Measurements from ENCODE around the gene KLHL35. TPM values are rescaled to one million over a fixed set of nuclear protein-coding genes. Genes with fewer than 3 reads are reported as not detected.

The KLHL35 gene
- polyA plus RNA-seq, 3 donors = 0.33 to 0.45 TPM; not detected in 1

GRCh38 chr11:75423721-75424120 lies 9.3 kb downstream of the KLHL35 start:
- Histone ChIP-seq H3K27me3 (ENCODE audit: control insufficient read depth in 2 of 2, insufficient read depth in 2 of 2, low read length in 2 of 2) (peaks cover 5 to 23% of the 10 kb centered on the region in 2 donors), H3K4me2 (replicated peaks; ENCODE audit: extremely low read depth, low read length, poor library complexity, severe bottlenecking) (no peak overlapping the region), H2AFZ (ENCODE audit: insufficient read depth, low read depth, low read length, poor library complexity, severe bottlenecking) (no peak overlapping the region), H3K9ac (ENCODE audit: insufficient read depth, low read length, poor library complexity, severe bottlenecking) (no peak overlapping the region), H3K4me3 (replicated peaks in 1 of 3; ENCODE audit: low read depth in 2 of 3, low read length in 3 of 3) (no peak overlapping the region), H3K4me1 (ENCODE audit: control insufficient read depth in 1 of 2, insufficient read depth in 2 of 2, low read length in 2 of 2) (peaks cover 10% of the 10 kb centered on the region in 2 donors), H3K27ac (ENCODE audit: low read depth in 1 of 2, low read length in 2 of 2) (no peak overlapping the region), H3K9me3 (replicated peaks in 1 of 2; ENCODE audit: control insufficient read depth in 1 of 2, insufficient read depth in 1 of 2, low read length in 2 of 2) (peaks cover 4 to 6% of the 10 kb centered on the region in 2 donors), H4K20me1 (ENCODE audit: insufficient read depth, low read length) (no peaks in the 10 kb centered on the region), H3K79me2 (ENCODE audit: insufficient read depth, low read length) (no peaks in the 10 kb centered on the region), H3K36me3 (replicated peaks in 1 of 2; ENCODE audit: control insufficient read depth in 1 of 2, insufficient read depth in 2 of 2, low read length in 2 of 2) (peaks cover 0 to 18% of the 10 kb centered on the region in 2 donors)
- DNase-seq = no peak
- no peak overlapping the region for H3K4me3 Mint-ChIP-seq
- H3K27ac Mint-ChIP-seq = no peak overlapping the region
- peaks cover under 1 to 12% (median 7%) of the 10 kb centered on the region in 7 donors for H3K9me3 Mint-ChIP-seq
- H3K4me1 Mint-ChIP-seq = peaks cover 6% of the 10 kb centered on the region
- intact Hi-C loops (cut with micrococcal nuclease) = no loop called here
- peaks cover 17 to 22% (median 20%) of the 10 kb centered on the region in 3 donors for H3K27me3 Mint-ChIP-seq (ENCODE audit: low read depth in 3 of 3)
- 91% methylated on average over 6 of the region's 9 CpGs for WGBS (ENCODE audit: insufficient coverage)
- H3K36me3 Mint-ChIP-seq = peaks cover 18 to 19% of the 10 kb centered on the region in 2 donors
- TF ChIP-seq CTCF (IDR thresholded peaks at IDR 0.05) = no peak

GRCh38 chr11:75422248-75423231 lies 10.5 kb downstream of the KLHL35 start:
- no peak overlapping the region for H3K4me3 ChIP-seq (replicated peaks in 1 of 3; ENCODE audit: low read depth in 2 of 3, low read length in 3 of 3)
- H3K9me3 ChIP-seq (replicated peaks in 1 of 2; ENCODE audit: control insufficient read depth in 1 of 2, insufficient read depth in 1 of 2, low read length in 2 of 2) = no peaks in the 10 kb centered on the region
- intact Hi-C loops (cut with micrococcal nuclease) = no loop called here
- no peak for DNase-seq
- H3K27ac ChIP-seq (ENCODE audit: low read depth in 1 of 2, low read length in 2 of 2) = no peak overlapping the region
- Mint-ChIP-seq H3K9me3 (peaks cover 0 to under 1% (median 0%) of the 10 kb centered on the region in 7 donors), H3K27ac (no peak overlapping the region), H3K4me3 (no peak overlapping the region), H3K4me1 (no peaks in the 10 kb centered on the region), H3K36me3 (peaks cover 16 to 21% of the 10 kb centered on the region in 2 donors), H3K27me3 (ENCODE audit: low read depth in 3 of 3) (peaks cover 6 to 10% (median 8%) of the 10 kb centered on the region in 3 donors)
- no peak overlapping the region for H3K4me2 ChIP-seq (replicated peaks; ENCODE audit: extremely low read depth, low read length, poor library complexity, severe bottlenecking)
- peaks cover 0 to 21% of the 10 kb centered on the region in 2 donors for H3K36me3 ChIP-seq (replicated peaks in 1 of 2; ENCODE audit: control insufficient read depth in 1 of 2, insufficient read depth in 2 of 2, low read length in 2 of 2)
- H4K20me1 ChIP-seq (ENCODE audit: insufficient read depth, low read length) = no peaks in the 10 kb centered on the region
- no peak overlapping the region for H3K9ac ChIP-seq (ENCODE audit: insufficient read depth, low read length, poor library complexity, severe bottlenecking)
- no peaks in the 10 kb centered on the region for H3K4me1 ChIP-seq (ENCODE audit: control insufficient read depth in 1 of 2, insufficient read depth in 2 of 2, low read length in 2 of 2)
- 97% methylated on average over 12 of the region's 15 CpGs for WGBS (ENCODE audit: insufficient coverage)
- no peaks in the 10 kb centered on the region for H3K79me2 ChIP-seq (ENCODE audit: insufficient read depth, low read length)
- no peak for TF ChIP-seq CTCF (IDR thresholded peaks at IDR 0.05)
- H3K27me3 ChIP-seq (ENCODE audit: control insufficient read depth in 2 of 2, insufficient read depth in 2 of 2, low read length in 2 of 2) = peaks cover 0 to 11% of the 10 kb centered on the region in 2 donors
- H2AFZ ChIP-seq (ENCODE audit: insufficient read depth, low read depth, low read length, poor library complexity, severe bottlenecking) = no peak overlapping the region

Data from CD14-positive monocyte (primary cell).